Astrocyte (in vitro differentiated cells and primary cell): ENCODE results near the gene FRA10AC1. TPM values are rescaled to one million over a fixed set of nuclear protein-coding genes. Genes with fewer than 3 reads are reported as not detected.

ENCODE experiments used
- DNase-seq: peaks from one replicate; pipeline ENCODE4 v3.0.0-alpha.2; 2010; ENCODE audit warnings: low read depth
- FAIRE-seq: peaks from 2 replicates; lab custom pipeline; 2011; peaks lifted over from hg19 to GRCh38; lab: Jason Lieb, UNC
- H2AFZ ChIP-seq: 2 replicates; pipeline ENCODE4 v1.6.0; 2012; ENCODE audit warnings: low read depth, low read length, inconsistent platforms
- H3K27ac ChIP-seq: 2 replicates; pipeline ENCODE4 v1.5.1; 2011; ENCODE audit warnings: low read depth, low read length, inconsistent platforms
- H3K27me3 ChIP-seq: 2 replicates; pipeline ENCODE4 v1.6.0; 2011; ENCODE audit warnings: low read length, inconsistent platforms; ENCODE audit not compliant: insufficient read depth
- H3K36me3 ChIP-seq: 2 replicates; pipeline ENCODE4 v1.5.1; 2011; ENCODE audit warnings: low read length, inconsistent platforms; ENCODE audit not compliant: insufficient read depth
- H3K4me1 ChIP-seq: 2 replicates; pipeline ENCODE4 v1.5.1; 2011; ENCODE audit warnings: low read length, inconsistent platforms; ENCODE audit not compliant: insufficient read depth
- H3K4me2 ChIP-seq: 2 replicates; pipeline ENCODE4 v1.6.0; 2012; ENCODE audit warnings: low read length, inconsistent platforms
- H3K4me3 ChIP-seq: 2 replicates; pipeline ENCODE4 v1.5.1; 2011; ENCODE audit warnings: low read depth, mild to moderate bottlenecking, low read length, inconsistent platforms; ENCODE audit not compliant: insufficient read depth
- H3K79me2 ChIP-seq: 2 replicates; pipeline ENCODE4 v1.6.0; 2012; ENCODE audit warnings: mild to moderate bottlenecking, low read length, inconsistent platforms; ENCODE audit not compliant: insufficient read depth
- H3K9ac ChIP-seq: 2 replicates; pipeline ENCODE4 v1.6.0; 2012; ENCODE audit warnings: mild to moderate bottlenecking, low read length, inconsistent platforms
- H3K9me3 ChIP-seq: 2 replicates; pipeline ENCODE4 v1.5.1; 2012; ENCODE audit warnings: low read depth, mild to moderate bottlenecking, low read length, inconsistent platforms; ENCODE audit not compliant: insufficient read depth
- H4K20me1 ChIP-seq: 2 replicates; pipeline ENCODE4 v1.6.0; 2012; ENCODE audit warnings: low read length, inconsistent platforms; ENCODE audit not compliant: insufficient read depth
- H3K27ac Mint-ChIP-seq: one replicate; pipeline ENCODE4 v1.8.0; 2021; ENCODE audit warnings: mild to moderate bottlenecking, mixed read lengths; ENCODE audit not compliant: unreplicated experiment
- H3K27me3 Mint-ChIP-seq: one replicate; pipeline ENCODE4 v1.8.0; 2021; ENCODE audit warnings: low read depth, mixed read lengths; ENCODE audit not compliant: unreplicated experiment
- H3K36me3 Mint-ChIP-seq: one replicate; pipeline ENCODE4 v1.8.0; 2021; ENCODE audit warnings: low read depth, mixed read lengths; ENCODE audit not compliant: unreplicated experiment
- H3K4me1 Mint-ChIP-seq: one replicate; pipeline ENCODE4 v1.8.0; 2021; ENCODE audit warnings: low read depth, mixed read lengths; ENCODE audit not compliant: unreplicated experiment
- H3K4me3 Mint-ChIP-seq: one replicate; pipeline ENCODE4 v1.8.0; 2021; ENCODE audit warnings: mild to moderate bottlenecking, moderate library complexity, mixed read lengths; ENCODE audit not compliant: unreplicated experiment
- H3K9me3 Mint-ChIP-seq: one replicate; pipeline ENCODE4 v1.8.0; 2021; ENCODE audit warnings: mild to moderate bottlenecking, mixed read lengths; ENCODE audit not compliant: unreplicated experiment
- CTCF ChIP-seq: IDR thresholded peaks from 2 replicates; pipeline ENCODE4 v1.5.1; 2011; ENCODE audit warnings: low read depth, mild to moderate bottlenecking, inconsistent platforms, low read length, moderate library complexity; ENCODE audit not compliant: insufficient read depth
- EZH2 ChIP-seq: IDR thresholded peaks from 2 replicates; pipeline ENCODE4 v1.6.1; 2012; ENCODE audit warnings: mild to moderate bottlenecking, low read length, inconsistent platforms; ENCODE audit not compliant: insufficient read depth
- total RNA-seq: library from RNA; stranded (reverse); gene quantifications from 2 replicates; pipeline ENCODE4 v1.2.1, GENCODE V29; 2021

Gene FRA10AC1
- total RNA-seq, 1 donor from 2014 or later = 13.2 TPM

GRCh38 chr10:93620925-93621324, 81.5 kb downstream of the FRA10AC1 start:
- Histone ChIP-seq H3K27ac (no peak overlapping the region), H3K79me2 (no peaks in the 10 kb centered on the region), H3K36me3 (no peaks in the 10 kb centered on the region), H2AFZ (no peak overlapping the region), H3K9me3 (no peaks in the 10 kb centered on the region), H3K4me2 (no peak overlapping the region), H3K4me3 (no peak overlapping the region), H3K27me3 (peaks cover 21% of the 10 kb centered on the region), H4K20me1 (no peaks in the 10 kb centered on the region), H3K4me1 (no peaks in the 10 kb centered on the region), H3K9ac (no peak overlapping the region)
- no peaks in the 10 kb centered on the region for H3K9me3 Mint-ChIP-seq
- DNase-seq (no peak), FAIRE-seq (no peak)
- H3K36me3 Mint-ChIP-seq = no peaks in the 10 kb centered on the region
- TF ChIP-seq CTCF (no peak), EZH2 (no peak)
- H3K4me3 Mint-ChIP-seq = no peak overlapping the region
- no peak overlapping the region for H3K27ac Mint-ChIP-seq
- no peaks in the 10 kb centered on the region for H3K4me1 Mint-ChIP-seq
- peaks cover 11% of the 10 kb centered on the region for H3K27me3 Mint-ChIP-seq

Other genes with a start within 250 kb of the FRA10AC1 start
- 299 and 306 TPM in 2 replicates for gene MYOF, start 220.3 kb downstream of the FRA10AC1 start, total RNA-seq
- gene CEP55, start 206.0 kb downstream of the FRA10AC1 start, total RNA-seq = 2.0 and 3.7 TPM in 2 replicates
- gene FFAR4, start 135.9 kb downstream of the FRA10AC1 start, total RNA-seq = not detected in 2 replicates
- gene RBP4, start 101.4 kb downstream of the FRA10AC1 start, total RNA-seq = 0.27 and 0.36 TPM in 2 replicates
- gene PDE6C, start 90.1 kb downstream of the FRA10AC1 start, total RNA-seq = not detected in 2 replicates
- 0.41 and 2.0 TPM in 2 replicates for gene LGI1, start 55.3 kb upstream of the FRA10AC1 start, total RNA-seq
- 3.2 and 3.5 TPM in 2 replicates for gene SLC35G1, start 191.4 kb upstream of the FRA10AC1 start, total RNA-seq